ENCODE results near the gene NT5M. TPM values are rescaled to one million over a fixed set of nuclear protein-coding genes. Genes with fewer than 3 reads are reported as not detected.

Gene NT5M
- total and polyA plus RNA-seq, 8 donors = 0.72 to 6.6 (median 2.8) TPM; not detected in 2

- H3K4me1 ChIP-seq = peaks cover 0 to 11% (median 2%) of the 10 kb centered on the region in 4 donors
- H3K36me3 ChIP-seq = no peaks in the 10 kb centered on the region
- H3K27me3 ChIP-seq = peaks cover 0 to 20% (median 7%) of the 10 kb centered on the region in 3 donors
- no peak for TF ChIP-seq POLR2AphosphoS5 (IDR thresholded peaks at IDR 0.05)
- TF ChIP-seq CTCF (IDR thresholded peaks at IDR 0.05) = no peak
- no peak for TF ChIP-seq EP300 (IDR thresholded peaks at IDR 0.05)
- TF ChIP-seq POLR2A (IDR thresholded peaks at IDR 0.05) = no peak
- intact Hi-C loops (cut with DNase I; ENCODE audit: low total_unique reads) = no loop called here
- DNase-seq = no peak
- H3K4me3 ChIP-seq = no peak overlapping the region
- H3K9me3 ChIP-seq = no peaks in the 10 kb centered on the region
- 83 to 93% (median 87%) methylated on average over 6 of the region's 6 CpGs for WGBS, 5 donors
- no peak overlapping the region for H3K27ac ChIP-seq
Observed at GRCh38 chr17:17384291-17384615, 81.1 kb downstream of the NT5M start.

- no peaks in the 10 kb centered on the region for H3K9me3 ChIP-seq
- no peak for DNase-seq
- intact Hi-C loops (cut with DNase I; ENCODE audit: low total_unique reads) = no loop called here
- H3K27ac ChIP-seq = no peak overlapping the region
- peaks cover 0 to 11% (median 0%) of the 10 kb centered on the region in 4 donors for H3K4me1 ChIP-seq
- no peak for TF ChIP-seq CTCF (IDR thresholded peaks at IDR 0.05)
- TF ChIP-seq POLR2AphosphoS5 (IDR thresholded peaks at IDR 0.05) = no peak
- no peak for TF ChIP-seq POLR2A (IDR thresholded peaks at IDR 0.05)
- TF ChIP-seq EP300 (IDR thresholded peaks at IDR 0.05) = no peak
- peaks cover 0 to 18% (median 7%) of the 10 kb centered on the region in 3 donors for H3K27me3 ChIP-seq
- 87 to 95% (median 91%) methylated on average over 6 to 8 of the region's 8 CpGs for WGBS, 5 donors
- H3K4me3 ChIP-seq = no peak overlapping the region
- no peaks in the 10 kb centered on the region for H3K36me3 ChIP-seq
Observed at GRCh38 chr17:17384961-17385360, 81.8 kb downstream of the NT5M start.

GRCh38 chr17:17385491-17385890 is 82.3 kb downstream of the NT5M start:
- Histone ChIP-seq H3K27ac (no peak overlapping the region), H3K27me3 (peaks cover 0 to 13% (median 3%) of the 10 kb centered on the region in 3 donors), H3K4me1 (peaks cover 0 to 11% (median 0%) of the 10 kb centered on the region in 4 donors), H3K4me3 (no peak overlapping the region), H3K9me3 (no peaks in the 10 kb centered on the region), H3K36me3 (no peaks in the 10 kb centered on the region)
- peak in 1 of 2 donors; percentile 71 for DNase-seq
- intact Hi-C loops (cut with DNase I; ENCODE audit: low total_unique reads) = no loop called here
- TF ChIP-seq POLR2A (IDR thresholded peaks at IDR 0.05) (no peak), POLR2AphosphoS5 (IDR thresholded peaks at IDR 0.05) (no peak), CTCF (IDR thresholded peaks at IDR 0.05) (no peak), EP300 (IDR thresholded peaks at IDR 0.05) (no peak)
- WGBS, 5 donors = 61 to 76% (median 75%) methylated on average over 11 of the region's 11 CpGs

GRCh38 chr17:17386094-17386800 is 83.1 kb downstream of the NT5M start:
- no peak for TF ChIP-seq POLR2AphosphoS5 (IDR thresholded peaks at IDR 0.05)
- no peak for TF ChIP-seq CTCF (IDR thresholded peaks at IDR 0.05)
- no peak for TF ChIP-seq POLR2A (IDR thresholded peaks at IDR 0.05)
- TF ChIP-seq EP300 (IDR thresholded peaks at IDR 0.05) = no peak
- no peaks in the 10 kb centered on the region for H3K9me3 ChIP-seq
- intact Hi-C loops (cut with DNase I; ENCODE audit: low total_unique reads) = no loop called here
- no peak overlapping the region for H3K4me3 ChIP-seq
- DNase-seq = no peak
- H3K27me3 ChIP-seq = peaks cover 0 to 5% (median 0%) of the 10 kb centered on the region in 3 donors
- no peaks in the 10 kb centered on the region for H3K36me3 ChIP-seq
- H3K27ac ChIP-seq = no peak overlapping the region
- peaks cover 0 to 11% (median 0%) of the 10 kb centered on the region in 4 donors for H3K4me1 ChIP-seq
- 70 to 84% (median 81%) methylated on average over 13 to 15 of the region's 15 CpGs for WGBS, 5 donors
